ENCODE data around the gene KIAA1191.
"Not testable (repeated sequence)": the region's sequence is repeated elsewhere in the genome, so short reads cannot be mapped to it uniquely, and the experiment has no call there.

Gene KIAA1191

GRCh38 chr5:176317534-176318374, 43.8 kb downstream of the KIAA1191 start:
- no peak for DNase-seq (ENCODE audit: low read depth)

- not testable (repeated sequence) for DNase-seq (ENCODE audit: low read depth)
Measured at GRCh38 chr5:176305356-176305755, 56.2 kb downstream of the KIAA1191 start.
